MM.1S (cell line): Measurements from ENCODE around the gene SEMA3A.

Experiments
- DNase-seq: peaks from one replicate; pipeline ENCODE4 v3.0.0-alpha.2; 2015
- H2AFZ ChIP-seq: fragments of 300-600 bp; sonication (generic); 2 replicates; pipeline ENCODE4 v1.6.0; 2016; ENCODE audit warnings: antibody characterized with exemption, low read length
- H3F3A ChIP-seq: fragments of 300-600 bp; sonication (generic); 2 replicates; pipeline ENCODE4 v1.6.1; 2016; ENCODE audit warnings: mild to moderate bottlenecking, antibody characterized with exemption, low read length, moderate library complexity, mixed read lengths; ENCODE audit not compliant: insufficient read depth
- H3K27ac ChIP-seq: fragments of 300-600 bp; sonication (generic); 2 replicates; pipeline ENCODE4 v1.5.1; 2016; ENCODE audit warnings: mild to moderate bottlenecking, low read length
- H3K27me3 ChIP-seq: fragments of 300-600 bp; sonication (generic); replicated peaks from 2 replicates; pipeline ENCODE4 v1.6.0; 2016; ENCODE audit warnings: low read length; ENCODE audit not compliant: insufficient read depth
- H3K36me3 ChIP-seq: fragments of 300-600 bp; sonication (generic); replicated peaks from 2 replicates; pipeline ENCODE4 v1.6.1; 2016; ENCODE audit warnings: mild to moderate bottlenecking, low read length, mixed read lengths; ENCODE audit not compliant: insufficient read depth
- H3K4me1 ChIP-seq: fragments of 300-600 bp; sonication (generic); 2 replicates; pipeline ENCODE4 v1.6.1; 2016; ENCODE audit warnings: low read length, mixed read lengths
- H3K4me2 ChIP-seq: fragments of 300-600 bp; sonication (generic); 2 replicates; pipeline ENCODE4 v1.6.0; 2016; ENCODE audit warnings: low read depth, low read length
- H3K4me3 ChIP-seq: fragments of 300-600 bp; sonication (generic); 2 replicates; pipeline ENCODE4 v1.5.1; 2016; ENCODE audit warnings: low read length, mixed read lengths
- H3K79me2 ChIP-seq: fragments of 300-600 bp; sonication (generic); 2 replicates; pipeline ENCODE4 v1.6.1; 2016; ENCODE audit warnings: mixed run types, low read length, mixed read lengths
- H3K9ac ChIP-seq: fragments of 300-600 bp; sonication (generic); 2 replicates; pipeline ENCODE4 v1.6.1; 2016; ENCODE audit warnings: low read length, mixed read lengths
- H3K9me2 ChIP-seq: fragments of 300-600 bp; sonication (generic); replicated peaks from 2 replicates; pipeline ENCODE4 v1.6.1; 2016; ENCODE audit warnings: mild to moderate bottlenecking, low read length, mixed read lengths; ENCODE audit not compliant: insufficient read depth
- H3K9me3 ChIP-seq: fragments of 300-600 bp; sonication (generic); replicated peaks from 2 replicates; pipeline ENCODE4 v1.6.1; 2016; ENCODE audit warnings: mild to moderate bottlenecking, low read length, mixed read lengths; ENCODE audit not compliant: insufficient read depth
- H4K20me1 ChIP-seq: fragments of 300-600 bp; sonication (generic); 2 replicates; pipeline ENCODE4 v1.6.1; 2016; ENCODE audit warnings: mild to moderate bottlenecking, low read length, moderate library complexity, mixed read lengths; ENCODE audit not compliant: insufficient read depth
- EZH2 ChIP-seq: fragments of 300-600 bp; sonication (generic); optimal IDR thresholded peaks from 2 replicates; pipeline ENCODE3; 2017; ENCODE audit warnings: low read depth, mild to moderate bottlenecking, antibody characterized with exemption, low read length, mixed read lengths
- EZH2phosphoT487 ChIP-seq: fragments of 300-600 bp; sonication (generic); IDR thresholded peaks from 2 replicates; pipeline ENCODE4 v1.6.1; 2018; ENCODE audit warnings: antibody characterized with exemption, low read length
- TF ChIP-seq, protein P1 (sequence below): fragments of 300-600 bp; sonication (generic); IDR thresholded peaks from 2 replicates; pipeline ENCODE4 v1.5.1; 2016; ENCODE audit warnings: antibody characterized with exemption, low read length, mixed read lengths

Gene SEMA3A

DNA sequence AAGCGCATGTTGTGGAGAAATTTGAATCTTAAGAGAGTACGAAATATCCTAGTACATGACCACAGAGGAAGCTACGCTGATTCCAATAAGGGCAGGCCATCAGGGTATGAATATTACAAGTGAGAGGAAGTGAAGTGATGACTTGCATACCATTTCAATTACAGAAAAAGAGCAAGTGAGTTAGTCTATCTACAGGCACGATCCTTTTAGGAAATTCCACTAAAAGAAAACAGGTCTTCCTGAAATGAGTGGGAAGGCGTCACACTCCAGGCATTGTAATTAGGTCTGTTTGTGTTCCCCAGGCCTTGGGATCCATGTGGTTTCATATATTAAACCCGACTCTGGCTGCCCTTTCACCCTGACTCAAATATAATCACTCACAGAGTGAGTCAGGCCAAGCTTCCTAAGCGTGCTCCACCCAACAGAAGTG lies 152.5 kb downstream of the SEMA3A start:
- H3K4me1 ChIP-seq, result no peaks in the 10 kb centered on the region
- H3K36me3 ChIP-seq, result no peaks in the 10 kb centered on the region
- H3K27ac ChIP-seq, result no peak overlapping the region
- H2AFZ ChIP-seq, result no peak overlapping the region
- no peaks in the 10 kb centered on the region for H3K9me3 ChIP-seq
- no peak overlapping the region for H3K9ac ChIP-seq
- H3K4me3 ChIP-seq, result no peak overlapping the region
- no peaks in the 10 kb centered on the region for H3F3A ChIP-seq
- no peak for DNase-seq
- TF ChIP-seq EZH2phosphoT487 (no peak), EZH2 (no peak)
- TF ChIP-seq, protein P1, sequence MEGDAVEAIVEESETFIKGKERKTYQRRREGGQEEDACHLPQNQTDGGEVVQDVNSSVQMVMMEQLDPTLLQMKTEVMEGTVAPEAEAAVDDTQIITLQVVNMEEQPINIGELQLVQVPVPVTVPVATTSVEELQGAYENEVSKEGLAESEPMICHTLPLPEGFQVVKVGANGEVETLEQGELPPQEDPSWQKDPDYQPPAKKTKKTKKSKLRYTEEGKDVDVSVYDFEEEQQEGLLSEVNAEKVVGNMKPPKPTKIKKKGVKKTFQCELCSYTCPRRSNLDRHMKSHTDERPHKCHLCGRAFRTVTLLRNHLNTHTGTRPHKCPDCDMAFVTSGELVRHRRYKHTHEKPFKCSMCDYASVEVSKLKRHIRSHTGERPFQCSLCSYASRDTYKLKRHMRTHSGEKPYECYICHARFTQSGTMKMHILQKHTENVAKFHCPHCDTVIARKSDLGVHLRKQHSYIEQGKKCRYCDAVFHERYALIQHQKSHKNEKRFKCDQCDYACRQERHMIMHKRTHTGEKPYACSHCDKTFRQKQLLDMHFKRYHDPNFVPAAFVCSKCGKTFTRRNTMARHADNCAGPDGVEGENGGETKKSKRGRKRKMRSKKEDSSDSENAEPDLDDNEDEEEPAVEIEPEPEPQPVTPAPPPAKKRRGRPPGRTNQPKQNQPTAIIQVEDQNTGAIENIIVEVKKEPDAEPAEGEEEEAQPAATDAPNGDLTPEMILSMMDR, result no peak
- no peaks in the 10 kb centered on the region for H3K9me2 ChIP-seq
- H4K20me1 ChIP-seq, result no peaks in the 10 kb centered on the region
- H3K27me3 ChIP-seq, result no peaks in the 10 kb centered on the region
- H3K4me2 ChIP-seq, result no peak overlapping the region
- H3K79me2 ChIP-seq, result no peaks in the 10 kb centered on the region

DNA sequence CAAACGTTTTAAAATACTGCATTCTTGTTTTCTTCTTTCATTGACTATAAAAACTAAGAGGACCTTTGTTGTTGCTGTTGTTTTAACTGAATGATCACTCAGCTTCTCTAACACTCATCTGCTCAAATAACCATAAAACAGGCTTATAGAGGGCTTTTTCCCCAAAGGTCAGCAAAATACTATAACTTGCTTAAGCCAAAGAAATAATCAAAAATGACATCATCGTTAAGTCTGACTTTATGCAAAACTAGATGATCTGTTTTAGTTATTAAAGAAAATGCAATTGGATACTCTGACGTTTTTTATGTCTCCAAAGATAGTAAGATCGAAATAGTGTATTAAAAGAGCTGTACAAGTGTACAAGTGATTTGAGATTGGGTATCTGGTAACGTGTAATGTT lies 152.9 kb downstream of the SEMA3A start:
- no peak for DNase-seq
- Histone ChIP-seq H3K4me2 (no peak overlapping the region), H3K9ac (no peak overlapping the region), H3K79me2 (no peaks in the 10 kb centered on the region), H3K9me2 (no peaks in the 10 kb centered on the region), H3K27ac (no peak overlapping the region), H2AFZ (no peak overlapping the region), H3K4me1 (no peaks in the 10 kb centered on the region), H4K20me1 (no peaks in the 10 kb centered on the region), H3K4me3 (no peak overlapping the region), H3K9me3 (no peaks in the 10 kb centered on the region), H3K36me3 (no peaks in the 10 kb centered on the region), H3K27me3 (no peaks in the 10 kb centered on the region), H3F3A (no peaks in the 10 kb centered on the region)
- TF ChIP-seq EZH2 (no peak), EZH2phosphoT487 (no peak)
- TF ChIP-seq, protein P1, result no peak

DNA sequence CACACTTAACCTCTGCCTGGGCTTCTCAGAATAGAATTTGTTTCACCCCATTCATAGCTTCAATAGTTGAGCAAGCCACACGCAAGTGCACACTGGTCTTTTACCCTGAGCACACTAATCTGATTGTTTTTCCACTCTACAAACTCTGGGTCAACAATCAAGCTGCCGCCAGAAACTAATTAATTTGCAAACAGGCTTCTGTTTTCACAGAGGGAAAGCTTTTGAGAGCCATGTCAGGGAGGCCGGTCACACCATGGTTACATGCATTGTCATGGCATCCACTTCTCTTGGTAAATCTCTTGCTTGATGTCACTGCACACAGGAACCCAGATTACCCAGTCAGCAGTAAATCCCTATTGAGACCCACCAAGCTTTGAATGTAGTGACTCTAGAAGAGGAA lies 154.2 kb downstream of the SEMA3A start:
- no peak overlapping the region for H3K9ac ChIP-seq
- no peak overlapping the region for H3K27ac ChIP-seq
- H3K79me2 ChIP-seq, result no peaks in the 10 kb centered on the region
- TF ChIP-seq, protein P1, result no peak
- no peak for TF ChIP-seq EZH2phosphoT487
- no peak for TF ChIP-seq EZH2
- H3K4me3 ChIP-seq, result no peak overlapping the region
- H3F3A ChIP-seq, result no peaks in the 10 kb centered on the region
- no peak overlapping the region for H2AFZ ChIP-seq
- no peaks in the 10 kb centered on the region for H3K9me2 ChIP-seq
- H3K27me3 ChIP-seq, result no peaks in the 10 kb centered on the region
- no peak for DNase-seq
- H3K36me3 ChIP-seq, result no peaks in the 10 kb centered on the region
- no peaks in the 10 kb centered on the region for H4K20me1 ChIP-seq
- H3K4me2 ChIP-seq, result no peak overlapping the region
- H3K4me1 ChIP-seq, result no peaks in the 10 kb centered on the region
- no peaks in the 10 kb centered on the region for H3K9me3 ChIP-seq
